NCI-H1417 (cell line): ENCODE data around the gene INS.
"Not testable (repeated sequence)": the region's sequence is repeated elsewhere in the genome, so short reads cannot be mapped to it uniquely, and the experiment has no call there.

Source experiments
- DNase-seq, 3 experiments: peaks; one replicate each; lab custom pipeline; 2025; lab: John Stamatoyannopoulos, UW

The INS gene

DNA sequence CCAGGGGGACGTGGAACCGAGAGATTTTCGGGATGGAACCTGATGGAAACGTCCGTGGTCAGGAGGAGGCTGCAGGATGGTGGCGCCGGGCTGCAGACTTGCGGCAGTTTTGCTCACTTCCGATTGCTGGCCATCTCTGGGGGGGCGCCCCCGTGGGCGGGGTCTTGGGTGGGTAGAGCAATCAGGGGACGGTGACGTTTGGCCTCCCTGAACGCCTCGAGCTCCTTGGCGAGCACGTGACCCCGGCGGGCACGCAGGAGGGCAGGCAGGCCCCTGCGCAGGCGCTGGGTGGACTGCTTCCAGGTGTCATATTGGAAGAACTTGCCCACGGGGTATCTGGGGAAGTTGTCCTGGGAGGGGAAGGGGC lies 28.2 kb downstream of the INS start:
- no peak for DNase-seq

DNA sequence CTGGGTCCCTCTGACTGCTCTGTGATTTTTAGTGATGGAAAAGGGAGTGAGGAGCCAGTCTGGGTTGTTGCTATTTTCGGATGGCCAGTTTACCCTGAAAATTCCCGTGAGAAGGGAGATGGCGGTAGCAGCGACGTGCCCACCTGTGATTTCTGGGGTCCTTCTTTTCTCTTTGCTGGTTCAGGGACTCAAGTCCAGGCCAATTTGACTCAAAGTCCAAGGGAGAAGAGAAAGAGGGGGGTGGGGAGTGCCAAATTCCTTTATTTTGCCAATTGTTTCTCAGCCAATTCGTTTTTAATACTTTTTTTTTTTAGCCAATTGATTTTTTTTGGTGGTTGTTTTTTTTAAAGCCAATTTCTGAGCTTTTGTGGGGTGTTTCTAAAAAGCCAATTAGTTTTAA lies 28.8 kb downstream of the INS start:
- no peak for DNase-seq

DNA sequence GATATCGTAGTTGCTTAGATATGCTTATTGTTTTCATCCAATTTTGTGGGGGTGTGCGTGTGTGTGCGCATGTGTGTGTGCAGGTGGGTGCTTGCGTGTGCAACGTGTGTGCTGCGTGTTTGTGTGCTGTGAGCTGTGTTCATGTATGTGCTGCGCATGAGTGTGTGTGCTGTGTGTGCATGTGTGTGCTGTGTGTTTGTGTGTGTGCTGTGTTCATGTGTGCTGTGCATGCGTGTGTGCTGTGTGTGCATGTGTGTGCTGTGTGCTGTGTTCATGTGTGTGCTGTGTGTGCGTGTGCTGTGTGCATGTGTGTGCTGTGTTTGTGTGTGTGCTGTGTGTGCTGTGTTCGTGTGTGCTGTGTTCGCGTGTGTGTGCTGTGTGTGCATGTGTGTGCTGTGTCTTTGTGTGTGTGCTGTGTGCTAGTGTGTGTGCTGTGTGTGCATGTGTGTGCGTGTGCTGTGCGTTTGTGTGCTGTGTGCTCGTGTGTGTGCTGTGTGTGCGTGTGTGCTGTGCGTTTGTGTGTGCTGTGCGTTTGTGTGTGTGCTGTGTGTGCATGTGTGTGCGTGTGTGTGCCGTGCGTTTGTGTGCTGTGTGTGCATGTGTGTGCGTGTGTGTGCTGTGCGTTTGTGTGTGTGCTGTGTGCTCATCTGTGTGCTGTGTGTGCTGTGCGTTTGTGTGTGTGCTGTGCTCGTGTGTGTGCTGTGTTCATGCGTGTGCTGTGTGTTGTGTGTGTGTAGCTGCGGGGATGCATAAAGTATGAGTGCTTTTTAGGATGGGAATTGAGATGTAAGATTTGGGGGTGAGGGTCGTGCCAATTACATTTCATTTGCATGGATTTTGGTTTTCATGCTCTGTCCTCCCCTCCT lies 29.4 kb downstream of the INS start:
- DNase-seq: no peak

DNA sequence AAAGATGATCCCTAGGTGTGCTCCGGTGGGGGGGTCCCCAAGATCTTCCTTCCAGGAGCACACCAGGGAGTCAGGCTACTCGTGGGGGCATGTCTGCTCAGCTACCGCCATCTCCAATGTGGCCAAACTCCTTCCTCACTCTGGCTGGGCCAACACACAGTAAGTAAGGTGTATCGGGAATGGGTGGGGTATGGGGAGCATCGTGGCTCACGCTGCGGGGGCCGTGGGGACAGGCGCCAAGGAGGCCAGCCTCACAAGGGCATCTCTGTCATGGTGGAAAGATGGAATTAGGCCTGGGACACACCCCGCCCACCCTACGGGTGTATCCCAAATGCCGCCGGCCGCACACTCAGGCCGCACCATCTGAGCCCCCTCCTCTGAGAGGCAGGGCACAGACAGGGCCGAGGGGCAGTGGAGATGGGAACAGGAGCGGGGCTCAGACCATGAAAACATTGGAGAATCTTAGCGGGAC lies 30.1 kb downstream of the INS start:
- no peak for DNase-seq

DNA sequence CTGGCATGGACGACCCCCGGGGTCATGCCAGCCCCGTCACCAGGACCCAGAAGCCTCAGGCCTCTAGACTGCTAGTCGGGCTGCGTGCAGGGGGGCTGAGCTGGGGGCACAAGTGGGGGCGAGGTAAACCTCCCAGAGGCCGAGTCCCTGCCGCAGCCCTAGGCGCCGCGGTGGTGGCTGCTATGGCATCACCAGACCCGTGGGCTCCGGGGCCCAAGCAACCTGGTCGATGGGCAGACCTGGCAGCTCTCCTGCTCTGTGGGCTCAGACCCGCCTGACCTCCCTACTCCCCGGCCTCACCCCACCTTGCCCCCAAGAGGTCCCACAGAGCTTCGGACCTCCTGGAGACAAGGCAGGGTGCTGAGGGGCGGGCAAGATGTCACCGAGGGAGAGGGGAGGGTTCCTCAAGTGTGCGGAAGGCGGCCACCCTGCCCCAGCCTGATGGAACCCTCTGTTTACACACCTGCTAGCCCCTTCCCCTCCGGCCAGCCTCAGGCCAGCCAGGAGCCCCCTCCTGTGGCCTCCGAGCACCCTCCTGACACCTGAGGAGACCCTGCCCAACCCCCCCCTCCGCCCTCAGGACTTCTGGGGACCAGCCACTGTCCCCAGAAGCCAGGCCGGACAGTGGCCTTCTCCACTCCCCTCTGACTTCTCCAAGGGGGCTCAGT lies 31.2 kb downstream of the INS start:
- DNase-seq: no peak

DNA sequence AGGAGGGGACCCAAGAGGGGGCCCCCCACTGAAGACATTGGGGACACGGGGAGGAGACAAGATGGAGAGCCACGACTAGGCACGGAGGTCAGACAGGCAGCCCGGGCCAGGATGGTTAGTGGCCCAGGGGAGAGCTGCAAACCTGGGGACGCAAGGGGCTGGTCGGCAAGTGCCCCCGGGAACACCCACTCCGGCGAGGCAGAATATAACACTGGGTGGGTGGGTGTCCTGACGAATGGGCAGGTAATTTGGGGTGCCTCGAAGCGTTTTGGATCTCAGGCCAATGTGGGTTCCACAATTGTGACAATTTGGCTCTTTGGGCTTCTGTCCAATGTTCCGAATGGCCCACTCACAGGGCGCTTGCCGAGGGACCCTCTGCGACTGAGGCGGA lies 31.7 kb downstream of the INS start:
- DNase-seq: no peak

DNA sequence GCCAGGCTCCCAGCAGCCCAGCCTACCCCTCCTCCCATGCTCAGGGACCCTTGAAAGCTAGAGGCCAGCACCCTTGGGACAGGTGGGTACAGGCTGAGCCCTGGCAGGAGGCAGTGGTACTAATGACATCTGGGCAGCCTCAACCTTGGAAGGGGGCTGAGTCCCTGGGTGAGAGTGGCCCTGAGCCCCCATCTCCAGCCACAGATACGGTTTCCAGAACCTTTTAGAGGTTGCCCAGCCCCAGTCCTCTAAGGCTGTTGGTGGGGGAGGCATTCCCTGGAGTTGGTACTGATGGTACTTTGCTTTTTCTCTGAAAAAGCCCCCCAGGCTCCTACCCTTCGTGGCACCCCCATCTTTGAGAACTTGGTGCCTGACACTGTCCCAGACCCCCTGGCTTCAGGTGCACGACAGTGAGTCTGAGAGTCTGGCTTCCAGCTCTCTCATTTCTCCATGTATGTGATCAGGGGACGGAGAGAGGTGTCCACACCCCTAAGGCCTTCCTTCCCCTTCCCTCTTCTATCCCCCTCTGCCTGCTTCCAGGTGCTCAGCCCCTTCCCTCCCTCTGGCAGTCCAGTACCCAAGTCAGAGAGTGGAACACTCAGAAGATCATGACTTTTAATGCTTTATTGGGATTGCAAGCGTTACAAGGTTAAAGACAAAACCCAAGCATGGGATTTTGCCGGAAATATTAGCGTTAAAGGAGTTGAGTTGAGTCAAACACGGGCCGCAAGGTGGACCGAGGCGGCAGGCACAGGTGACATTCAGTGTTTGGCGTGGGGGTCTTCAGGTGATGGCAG lies 32.3 kb downstream of the INS start:
- peak in 1 of 3 experiments; percentile 4 for DNase-seq

DNA sequence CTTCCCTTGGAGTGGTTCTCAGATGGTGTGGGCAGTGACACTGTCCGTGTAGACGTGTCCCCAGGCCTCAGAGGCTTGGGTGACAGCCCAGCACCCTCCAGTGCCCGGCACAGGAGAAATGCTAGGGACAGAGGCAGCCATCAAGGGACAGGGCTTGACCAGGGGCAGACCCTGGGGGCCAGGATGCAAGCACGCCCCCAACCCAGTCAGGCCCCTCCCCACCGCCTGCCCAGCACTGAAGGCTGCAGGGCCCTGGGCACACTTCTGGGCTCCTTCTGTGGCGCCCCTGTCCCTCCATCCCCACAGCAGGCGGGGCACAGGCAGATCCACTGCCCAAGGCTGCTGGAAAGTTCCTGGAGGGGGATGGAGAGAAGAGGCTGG lies 32.9 kb downstream of the INS start:
- DNase-seq: no peak

DNA sequence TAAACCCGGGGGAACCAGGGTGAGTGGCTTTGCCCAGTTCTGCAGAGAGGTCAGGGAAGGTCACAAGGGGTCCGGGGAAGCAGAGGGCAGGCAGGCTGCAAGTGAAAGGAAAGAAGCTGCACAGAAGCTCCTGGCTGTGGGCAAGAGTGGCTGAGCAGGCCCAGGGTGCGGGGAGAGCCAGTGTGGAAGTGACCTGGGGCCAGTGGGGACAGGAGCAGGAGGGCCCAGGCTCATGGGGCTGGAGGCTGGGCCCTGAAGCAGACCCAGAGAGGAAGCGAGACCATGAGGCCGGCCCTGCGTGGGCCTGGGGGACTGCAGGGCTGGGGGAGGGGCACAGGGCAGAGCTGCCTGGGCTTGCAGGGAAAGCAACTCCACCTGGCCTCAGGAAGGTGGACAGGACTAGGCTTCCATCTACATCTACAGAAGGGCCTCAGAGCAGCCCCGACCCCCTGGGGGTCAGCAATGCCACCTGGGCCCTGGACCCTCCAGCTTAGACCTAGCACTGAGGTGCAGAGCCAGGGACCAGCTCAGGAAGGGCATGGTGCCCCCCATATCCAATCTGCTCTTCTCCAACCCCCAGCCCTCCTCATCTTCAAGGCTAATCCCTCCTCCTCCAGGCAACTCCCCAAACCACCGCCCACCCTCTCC lies 33.4 kb downstream of the INS start:
- DNase-seq: no peak

DNA sequence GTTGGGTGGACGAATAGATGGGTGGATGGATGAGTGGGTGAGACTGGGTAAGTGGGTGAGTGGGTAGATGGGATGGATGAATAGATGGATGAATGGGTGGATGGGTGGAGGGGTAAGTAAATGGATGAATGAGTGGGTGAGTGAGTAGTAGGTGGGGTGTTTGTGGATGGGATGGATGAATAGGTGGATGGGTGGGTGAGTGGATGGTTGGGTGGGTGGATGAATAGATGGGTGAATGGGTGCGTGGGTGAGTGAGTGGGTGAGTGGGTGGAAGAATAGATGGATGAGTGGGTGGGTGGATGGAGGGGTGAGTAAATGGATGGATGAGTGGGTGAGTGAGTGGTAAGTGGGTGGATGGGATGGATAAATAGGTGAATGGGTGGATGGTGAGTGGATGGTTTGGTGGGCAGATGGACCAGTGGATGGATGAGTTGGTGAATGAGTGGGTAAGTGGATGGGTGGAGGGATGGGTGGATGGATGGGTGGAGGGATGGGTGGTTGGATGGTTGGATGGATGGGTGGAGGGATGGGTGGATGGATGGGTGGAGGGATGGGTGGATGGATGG lies 34.4 kb downstream of the INS start:
- no peak for DNase-seq

DNA sequence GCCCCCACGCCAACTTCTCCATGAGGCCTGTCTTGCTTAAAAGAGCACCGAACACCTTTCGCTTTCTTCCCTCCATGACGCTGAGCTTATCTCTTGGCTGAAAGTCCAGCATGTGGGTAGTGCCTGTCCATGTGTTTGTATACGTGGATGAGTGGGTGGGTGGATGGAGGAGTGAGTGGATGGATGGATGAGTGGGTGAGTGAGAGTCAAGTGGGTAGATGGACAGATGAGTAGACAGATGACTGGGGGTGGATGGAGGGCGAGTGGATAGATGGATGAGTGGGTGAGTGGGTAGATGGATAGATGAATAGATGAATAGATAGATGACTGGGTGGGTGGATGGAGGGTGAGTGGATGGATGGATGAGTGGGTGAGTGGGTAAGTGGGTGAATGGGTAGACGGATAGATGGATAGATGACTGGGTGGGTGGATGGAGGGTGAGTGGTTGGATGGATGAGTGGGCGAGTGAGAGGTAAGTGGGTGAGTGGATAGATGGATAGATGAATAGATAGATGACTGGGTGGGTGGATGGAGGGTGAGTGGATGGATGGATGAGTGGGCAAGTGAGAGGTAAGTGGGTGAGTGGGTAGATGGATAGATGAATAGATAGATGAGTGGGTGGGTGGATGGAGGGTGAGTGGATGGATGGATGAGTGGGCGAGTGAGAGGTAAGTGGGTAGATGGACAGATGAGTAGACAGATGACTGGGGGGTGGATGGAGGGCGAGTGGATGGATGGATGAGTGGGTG lies 36.1 kb downstream of the INS start:
- DNase-seq: not testable (repeated sequence)

DNA sequence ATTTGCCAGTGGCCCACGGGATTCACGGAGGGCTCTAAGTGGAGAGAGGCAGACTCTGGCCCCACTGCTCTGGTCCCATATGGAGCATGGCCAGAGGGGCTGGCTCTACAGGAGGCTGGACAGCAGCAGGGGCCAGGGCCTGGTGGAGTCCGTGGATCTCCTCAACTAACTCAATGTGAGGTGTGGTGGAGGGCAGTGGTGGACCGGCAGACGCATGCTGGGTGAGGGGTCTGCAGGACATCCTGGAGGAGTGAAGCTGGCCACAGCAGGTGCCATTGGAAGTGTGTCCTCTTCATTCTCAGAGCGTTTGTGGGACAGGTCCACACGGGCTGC lies 37.4 kb downstream of the INS start:
- no peak for DNase-seq

DNA sequence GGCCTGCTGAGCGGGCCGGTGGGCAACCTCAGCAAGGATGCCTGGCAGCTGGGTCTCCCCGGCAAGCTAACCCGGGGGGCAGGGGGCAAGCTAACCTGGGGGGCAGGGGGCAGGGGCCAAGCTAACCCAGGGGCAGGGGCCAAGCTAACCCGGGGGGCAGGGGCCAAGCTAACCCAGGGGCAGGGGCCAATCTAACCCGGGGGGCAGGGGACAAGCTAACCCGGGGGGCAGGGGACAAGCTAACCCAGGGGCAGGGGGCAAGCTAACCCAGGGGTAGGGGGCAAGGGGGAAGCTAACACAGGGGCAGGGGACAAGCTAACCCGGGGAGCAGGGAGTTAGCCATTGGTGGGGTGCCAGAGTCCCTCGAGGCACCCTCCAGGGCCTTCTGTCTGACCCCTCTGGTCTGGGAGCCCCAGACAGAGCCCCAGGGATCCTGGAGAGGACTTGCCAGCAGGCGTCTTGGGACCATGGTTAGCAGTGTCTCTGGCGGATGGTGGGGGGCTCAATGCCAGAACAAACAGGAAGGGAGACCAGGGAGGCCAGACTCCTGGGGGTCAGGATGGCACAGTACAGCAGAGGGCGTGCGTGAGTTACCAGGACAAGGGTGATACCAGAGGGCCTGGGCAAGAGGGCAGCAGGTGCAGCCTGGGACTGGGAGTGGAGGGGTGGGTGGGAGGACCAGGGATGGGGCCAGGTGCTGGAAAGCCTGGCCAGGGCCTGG lies 37.9 kb downstream of the INS start:
- no peak for DNase-seq

DNA sequence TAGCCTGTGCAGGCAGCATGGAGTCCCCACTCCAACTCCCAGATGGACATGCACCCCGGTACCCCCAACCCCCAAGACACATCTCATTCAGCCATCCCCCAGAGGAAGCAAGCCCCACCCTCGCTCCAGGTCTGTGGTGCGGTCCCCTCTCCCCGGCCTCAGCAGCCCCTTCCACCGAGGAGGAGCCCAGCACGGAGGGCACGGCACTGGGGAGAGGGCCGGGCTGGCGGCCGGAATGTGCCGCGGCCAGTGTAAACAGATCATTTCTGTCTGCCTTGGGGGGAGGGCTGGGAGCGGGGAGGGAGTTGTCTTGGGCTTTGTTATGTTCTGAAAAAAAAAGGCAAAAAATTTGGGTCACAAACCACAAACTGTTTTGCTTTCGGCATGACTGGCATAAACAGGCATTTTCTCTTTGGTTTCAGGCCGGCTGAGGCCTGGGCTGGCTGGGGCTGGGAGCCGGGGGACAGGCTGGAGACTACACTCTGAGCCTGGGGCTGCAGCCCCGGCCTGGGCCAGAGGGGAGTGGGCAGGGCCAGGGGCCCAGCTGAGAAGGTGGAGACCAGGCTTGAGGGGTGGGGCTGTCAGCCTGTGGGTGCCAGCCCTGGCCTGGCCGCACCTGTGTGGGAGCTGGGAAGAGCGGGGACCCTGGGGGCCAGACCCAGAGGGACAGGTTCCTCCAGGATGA lies 38.6 kb downstream of the INS start:
- DNase-seq: no peak

DNA sequence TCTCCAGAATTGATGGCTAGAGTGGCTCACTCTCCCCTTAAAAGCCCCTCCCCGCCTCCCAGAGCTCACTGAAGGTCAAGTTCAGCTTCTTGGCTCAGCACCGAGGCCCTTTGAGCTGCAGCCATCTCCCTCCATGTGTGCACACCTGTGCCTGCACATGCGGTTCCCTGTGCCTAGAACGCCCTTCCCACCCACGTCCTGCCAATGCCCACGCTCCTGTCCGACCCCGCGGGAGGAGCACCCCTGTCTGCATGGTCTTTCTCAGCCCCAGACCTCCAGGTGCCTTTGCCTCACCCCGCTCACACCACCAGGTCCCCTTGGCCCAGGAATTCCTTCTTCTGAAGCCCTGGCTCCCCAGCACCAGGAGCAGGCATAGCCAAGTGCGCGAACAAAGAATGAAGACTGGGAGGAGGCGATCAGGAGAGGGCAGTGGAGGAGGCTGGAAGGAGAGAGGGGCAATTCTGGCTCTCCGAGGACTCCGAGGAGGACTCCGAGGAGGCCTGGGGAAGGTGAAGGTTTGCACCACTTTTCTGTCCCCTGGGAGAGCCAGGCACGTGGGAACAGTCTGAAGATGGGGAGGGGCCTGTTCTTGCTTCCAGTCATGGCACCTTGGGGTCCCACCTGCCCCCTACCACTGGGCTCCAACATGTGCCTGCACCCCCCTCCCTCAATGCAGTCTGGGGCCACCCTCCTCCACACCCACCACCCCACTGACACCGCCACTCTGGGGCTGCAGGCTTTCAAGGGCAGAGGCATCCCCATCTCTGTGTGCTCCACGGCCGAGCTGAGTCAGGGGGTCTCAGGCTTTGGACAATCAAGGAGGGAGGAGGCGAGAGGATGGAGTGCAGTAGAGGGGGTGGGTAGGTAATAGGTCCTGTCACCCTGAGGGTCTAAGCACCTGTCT lies 39.5 kb downstream of the INS start:
- DNase-seq: no peak

DNA sequence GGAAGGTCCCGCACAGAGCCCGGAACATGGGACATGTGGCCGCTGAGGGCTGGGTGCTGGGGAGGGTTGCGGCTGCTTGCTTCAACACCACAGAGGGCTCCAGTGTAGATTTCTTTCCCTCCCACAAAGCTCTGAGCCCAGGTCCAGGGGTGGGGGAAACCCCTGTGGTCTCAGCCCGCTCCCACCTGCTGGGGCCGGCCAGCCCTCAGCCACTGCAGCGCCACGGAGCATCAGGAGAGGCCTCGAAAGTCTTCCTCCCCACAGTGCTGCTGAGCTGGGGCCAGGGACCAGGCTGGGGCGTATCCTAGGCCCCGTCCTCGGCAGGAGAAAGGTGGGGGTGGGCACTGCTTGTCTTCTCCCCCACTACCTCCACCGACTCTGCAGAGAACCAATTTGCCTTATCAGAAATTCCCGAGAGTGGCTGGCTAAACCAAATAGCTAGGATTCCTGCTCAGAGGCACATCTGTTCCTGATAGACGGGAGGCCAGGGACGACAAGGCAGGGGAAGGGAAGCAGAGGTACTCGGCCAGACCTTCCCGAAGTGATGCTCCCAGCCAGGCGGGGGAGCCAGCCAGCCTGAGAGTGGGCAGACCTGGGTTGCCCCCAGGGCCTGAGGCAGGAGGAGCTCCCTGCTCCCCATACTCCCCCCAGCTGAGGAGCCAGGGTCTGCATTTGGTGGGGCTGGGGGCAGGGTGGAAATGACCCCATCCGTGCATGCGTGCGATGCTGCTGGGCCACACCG lies 40.5 kb downstream of the INS start:
- no peak for DNase-seq

DNA sequence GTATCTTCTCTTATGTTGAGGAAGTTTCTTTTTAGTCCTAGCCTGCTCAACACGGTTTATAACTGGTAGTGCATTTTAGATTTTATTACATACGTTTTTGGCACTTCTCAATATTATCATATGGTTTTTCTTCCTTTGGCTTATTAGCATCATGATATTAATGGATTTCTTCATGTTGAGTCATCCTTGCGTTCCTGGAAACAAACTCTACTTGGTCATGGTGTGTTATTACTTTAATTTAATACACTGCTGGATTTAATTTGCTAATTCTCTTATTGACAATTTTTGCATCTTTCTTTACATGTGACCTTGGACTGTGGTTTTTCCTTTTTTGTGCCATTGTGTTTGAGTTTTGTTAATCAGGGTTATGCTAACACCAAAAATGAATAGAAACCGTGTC lies 42.3 kb downstream of the INS start:
- DNase-seq: no peak

DNA sequence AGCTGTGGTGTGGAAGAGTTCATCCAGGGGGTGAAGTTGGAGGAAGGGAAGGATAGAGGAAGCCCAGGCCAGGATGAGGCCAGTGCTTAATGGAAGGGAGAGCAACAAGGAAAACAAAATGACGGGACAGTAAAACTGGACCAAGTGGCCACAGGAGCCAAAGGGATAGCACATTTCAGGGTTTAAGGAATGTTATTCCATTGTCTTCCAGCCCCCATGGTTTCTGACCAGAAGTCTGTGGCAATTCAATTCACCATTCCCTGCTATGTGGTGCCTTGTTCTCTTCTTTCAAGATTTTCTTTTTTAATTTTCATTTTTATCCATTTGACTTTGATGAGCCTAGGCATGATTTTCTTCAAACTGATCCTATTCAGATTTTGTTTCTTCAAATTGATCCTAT lies 44.3 kb downstream of the INS start:
- no peak for DNase-seq
